ENCODE measurements around the gene TFF2. TPM values are rescaled to one million over a fixed set of nuclear protein-coding genes. Genes with fewer than 3 reads are reported as not detected.

TFF2 gene
- total RNA-seq, 1 experiment from 2014 or later = 1.1 TPM

DNA sequence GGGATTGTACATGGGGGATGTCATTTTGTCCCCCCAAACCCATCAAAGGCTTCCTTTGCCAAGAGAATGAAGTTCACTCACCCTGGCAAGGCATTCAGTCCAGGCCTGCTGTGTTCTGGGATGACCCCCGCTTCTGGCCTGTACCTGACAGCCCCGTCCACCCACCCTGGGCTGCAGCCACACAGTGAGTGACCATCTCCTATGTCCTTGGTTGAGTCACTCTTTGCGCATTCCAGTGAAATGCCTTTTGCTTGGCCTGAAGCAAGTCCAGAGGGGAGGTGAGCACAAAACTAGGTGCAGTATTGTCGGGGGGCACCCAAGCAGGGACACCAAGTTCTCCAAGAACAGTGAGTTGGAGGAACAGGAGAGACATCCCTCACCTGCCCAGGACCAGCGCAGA, 34.8 kb upstream of the TFF2 start:
- Histone ChIP-seq H3K4me1 (ENCODE audit: control insufficient read depth, insufficient read depth, low read length) (no peaks in the 10 kb centered on the region), H3K4me3 (ENCODE audit: low read depth in 2 of 2, low read length in 2 of 2) (no peak overlapping the region), H3K27ac (ENCODE audit: low read length) (no peak overlapping the region), H3K36me3 (ENCODE audit: control insufficient read depth, insufficient read depth, low read length) (no peaks in the 10 kb centered on the region), H3K27me3 (ENCODE audit: control insufficient read depth, insufficient read depth, low read length) (no peaks in the 10 kb centered on the region), H3K9me3 (ENCODE audit: control insufficient read depth, insufficient read depth, low read depth, low read length) (no peaks in the 10 kb centered on the region)
- no peak for DNase-seq (ENCODE audit: low read depth, low spot score)
- in situ Hi-C loops (cut with HindIII; ENCODE audit: low pct_unique_long_range_greater_than_20kb, low sequenced_read_pairs) = no loop called here
- POLR2A ChIA-PET = no interaction called here
- no TSS peak for BruUV-seq (replicated peaks)
- ATAC-seq = no peak
- intact Hi-C loops (cut with micrococcal nuclease; ENCODE audit: unreplicated experiment) = loop anchor here (10.0 kb wide), 1 partner anchor 241 kb away; no protein-coding TSS in a partner anchor
- CTCF ChIA-PET = no interaction called here
- no peak for TF ChIP-seq SIN3A (IDR thresholded peaks at IDR 0.05; ENCODE audit: borderline replicate concordance, insufficient read depth, low read depth, low read length)
- TF ChIP-seq CTCF (IDR thresholded peaks at IDR 0.05) = no peak
- TF ChIP-seq TCF7L2 (IDR thresholded peaks at IDR 0.05; ENCODE audit: low read depth, low read length) = no peak
- no peak for TF ChIP-seq REST (IDR thresholded peaks at IDR 0.05; ENCODE audit: insufficient read depth in 1 of 2, low read depth in 2 of 2, low read length in 1 of 2)
- no peak for TF ChIP-seq POLR2AphosphoS5 (IDR thresholded peaks at IDR 0.05; ENCODE audit: low read depth, low read length)

DNA sequence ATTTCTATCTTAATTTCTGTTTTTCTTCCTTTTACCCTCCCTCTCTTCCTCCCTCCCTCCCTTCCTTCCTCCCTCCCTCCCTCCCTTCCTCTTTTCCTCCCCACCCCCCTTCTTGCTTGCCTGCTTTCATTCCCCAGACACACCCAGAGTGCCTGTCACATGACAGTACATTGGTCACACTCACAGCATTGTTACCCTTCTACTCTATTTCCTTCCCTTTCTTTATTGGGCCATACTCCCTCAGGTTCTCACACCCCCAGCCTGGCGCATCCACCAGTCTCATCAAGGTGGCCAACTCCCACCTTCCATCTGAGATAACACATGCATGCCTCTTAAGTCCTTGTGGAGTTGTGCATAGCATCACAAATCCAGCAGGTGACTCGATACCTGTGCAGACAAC, 34.2 kb upstream of the TFF2 start:
- POLR2A ChIA-PET = no interaction called here
- intact Hi-C loops (cut with micrococcal nuclease; ENCODE audit: unreplicated experiment) (loop anchor here (10.0 kb wide), 1 partner anchor 240 kb away; no protein-coding TSS in a partner anchor), in situ Hi-C loops (cut with HindIII; ENCODE audit: low pct_unique_long_range_greater_than_20kb, low sequenced_read_pairs) (no loop called here)
- Histone ChIP-seq H3K9me3 (ENCODE audit: control insufficient read depth, insufficient read depth, low read depth, low read length) (no peaks in the 10 kb centered on the region), H3K36me3 (ENCODE audit: control insufficient read depth, insufficient read depth, low read length) (no peaks in the 10 kb centered on the region), H3K27ac (ENCODE audit: low read length) (no peak overlapping the region), H3K4me1 (ENCODE audit: control insufficient read depth, insufficient read depth, low read length) (no peaks in the 10 kb centered on the region), H3K4me3 (ENCODE audit: low read depth in 2 of 2, low read length in 2 of 2) (no peak overlapping the region), H3K27me3 (ENCODE audit: control insufficient read depth, insufficient read depth, low read length) (no peaks in the 10 kb centered on the region)
- CTCF ChIA-PET = no interaction called here
- TF ChIP-seq POLR2AphosphoS5 (IDR thresholded peaks at IDR 0.05; ENCODE audit: low read depth, low read length) = no peak
- TF ChIP-seq TCF7L2 (IDR thresholded peaks at IDR 0.05; ENCODE audit: low read depth, low read length) = no peak
- TF ChIP-seq SIN3A (IDR thresholded peaks at IDR 0.05; ENCODE audit: borderline replicate concordance, insufficient read depth, low read depth, low read length) = no peak
- no peak for TF ChIP-seq REST (IDR thresholded peaks at IDR 0.05; ENCODE audit: insufficient read depth in 1 of 2, low read depth in 2 of 2, low read length in 1 of 2)
- no peak for TF ChIP-seq CTCF (IDR thresholded peaks at IDR 0.05)
- BruUV-seq (replicated peaks) = no TSS peak
- ATAC-seq = no peak
- no peak for DNase-seq (ENCODE audit: low read depth, low spot score)

All from Panc1 (cell line).